Transverse colon (tissue), 4 donors: ENCODE measurements around the gene HNRNPA3.
A peak's percentile ranks its signal among the peaks of the same experiment; 100 is the strongest.

ENCODE experiments used
- CTCF ChIP-seq, 5 experiments: fragments of 200-600 bp in 3 of 5; fragments of 450-650 bp in 2 of 5; sonication (generic) in 3 of 5; IDR thresholded peaks; 1 replicate in 2 of 5; 2 replicates in 3 of 5; pipeline ENCODE4 v1.5.1; 2016 to 2017; ENCODE audit warnings: antibody characterized with exemption in 5 of 5, inconsistent platforms in 3 of 5, mild to moderate bottlenecking in 2 of 5, moderate library complexity in 1 of 5
- EP300 ChIP-seq: sonication (generic); formaldehyde crosslinking; IDR thresholded peaks from one replicate; pipeline ENCODE4 v1.6.1; 2017; ENCODE audit warnings: antibody characterized with exemption, low read depth
- POLR2A ChIP-seq: fragments of 450-650 bp; IDR thresholded peaks from one replicate; pipeline ENCODE4 v1.6.1; 2016; ENCODE audit warnings: antibody characterized with exemption, mild to moderate bottlenecking, moderate library complexity
- POLR2AphosphoS5 ChIP-seq, 3 donors: sonication (generic); formaldehyde crosslinking; IDR thresholded peaks; one replicate each; pipeline ENCODE4 v1.6.1; 2016; ENCODE audit warnings: antibody characterized with exemption in 3 of 3

GRCh38 chr2:177231270-177231669, 18.7 kb downstream of the HNRNPA3 start:
- no peak for TF ChIP-seq CTCF (IDR thresholded peaks at IDR 0.05)
- no peak for TF ChIP-seq POLR2A
- peak in 1 of 3 donors; percentile 45 for TF ChIP-seq POLR2AphosphoS5 (IDR thresholded peaks at IDR 0.05)
- no peak for TF ChIP-seq EP300
